ENCODE measurements around the gene NPY2R. TPM values are rescaled to one million over a fixed set of nuclear protein-coding genes. Genes with fewer than 3 reads are reported as not detected.

Gene NPY2R
- total and polyA plus RNA-seq, 12 donors, result 0.01 to 0.07 TPM; not detected in 10

DNA sequence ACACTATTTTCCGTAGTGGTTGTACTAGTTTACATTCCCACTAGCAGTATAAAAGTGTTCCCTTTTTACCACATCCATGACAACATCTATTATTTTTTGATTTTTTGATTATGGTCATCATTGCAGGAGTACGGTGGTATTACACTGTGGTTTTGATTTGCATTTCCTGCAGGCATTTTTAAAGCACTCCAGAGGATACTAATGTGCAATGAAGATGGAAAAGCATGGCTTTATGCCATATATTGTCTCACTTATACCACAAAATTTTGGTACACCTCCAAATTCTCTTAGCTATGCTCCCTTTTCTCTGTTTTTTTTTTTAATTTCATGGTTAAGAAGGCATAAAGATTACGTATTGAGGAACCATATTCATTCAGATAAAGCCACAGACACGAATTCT is 35.1 kb upstream of the NPY2R start:
- no peak for DNase-seq
- 55 to 68% methylated on average over 4 of the region's 4 CpGs for WGBS, 2 donors
- ATAC-seq, result no peak
- no peak overlapping the region for H3K27ac ChIP-seq
- no peaks in the 10 kb centered on the region for H3K36me3 ChIP-seq
- intact Hi-C loops (cut with DNase I), result no loop called here
- no peak overlapping the region for H3K4me3 ChIP-seq
- TF ChIP-seq, protein P1, sequence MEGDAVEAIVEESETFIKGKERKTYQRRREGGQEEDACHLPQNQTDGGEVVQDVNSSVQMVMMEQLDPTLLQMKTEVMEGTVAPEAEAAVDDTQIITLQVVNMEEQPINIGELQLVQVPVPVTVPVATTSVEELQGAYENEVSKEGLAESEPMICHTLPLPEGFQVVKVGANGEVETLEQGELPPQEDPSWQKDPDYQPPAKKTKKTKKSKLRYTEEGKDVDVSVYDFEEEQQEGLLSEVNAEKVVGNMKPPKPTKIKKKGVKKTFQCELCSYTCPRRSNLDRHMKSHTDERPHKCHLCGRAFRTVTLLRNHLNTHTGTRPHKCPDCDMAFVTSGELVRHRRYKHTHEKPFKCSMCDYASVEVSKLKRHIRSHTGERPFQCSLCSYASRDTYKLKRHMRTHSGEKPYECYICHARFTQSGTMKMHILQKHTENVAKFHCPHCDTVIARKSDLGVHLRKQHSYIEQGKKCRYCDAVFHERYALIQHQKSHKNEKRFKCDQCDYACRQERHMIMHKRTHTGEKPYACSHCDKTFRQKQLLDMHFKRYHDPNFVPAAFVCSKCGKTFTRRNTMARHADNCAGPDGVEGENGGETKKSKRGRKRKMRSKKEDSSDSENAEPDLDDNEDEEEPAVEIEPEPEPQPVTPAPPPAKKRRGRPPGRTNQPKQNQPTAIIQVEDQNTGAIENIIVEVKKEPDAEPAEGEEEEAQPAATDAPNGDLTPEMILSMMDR (IDR thresholded peaks at IDR 0.05), result no peak
- no peaks in the 10 kb centered on the region for H3K27me3 ChIP-seq
- peaks cover 0 to 13% (median 0%) of the 10 kb centered on the region in 11 donors for H3K9me3 ChIP-seq
- H3K4me1 ChIP-seq, result no peaks in the 10 kb centered on the region

DNA sequence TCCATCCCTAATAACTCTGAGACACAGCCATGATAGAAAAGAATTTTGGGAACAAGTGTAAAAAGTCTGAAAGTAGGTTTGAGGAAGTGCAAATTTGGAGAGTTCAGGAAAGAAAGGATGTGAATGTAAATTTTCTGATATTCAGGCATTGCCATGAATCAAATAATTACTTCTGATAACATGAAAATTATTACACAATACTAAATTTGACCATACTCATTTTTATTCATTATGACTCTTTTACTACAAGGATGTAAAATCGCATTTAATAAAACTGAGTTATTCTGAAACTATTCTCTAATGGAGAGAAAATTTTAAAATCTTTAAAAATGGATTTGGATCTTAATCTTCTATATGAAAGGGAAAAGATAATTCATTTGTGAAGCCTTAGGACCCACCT is 33.8 kb upstream of the NPY2R start:
- Histone ChIP-seq H3K27ac (no peak overlapping the region), H3K4me3 (no peak overlapping the region), H3K27me3 (no peaks in the 10 kb centered on the region), H3K4me1 (no peaks in the 10 kb centered on the region), H3K9me3 (peaks cover 0 to 10% (median 0%) of the 10 kb centered on the region in 11 donors), H3K36me3 (no peaks in the 10 kb centered on the region)
- TF ChIP-seq, protein P1 (IDR thresholded peaks at IDR 0.05), result no peak
- WGBS, 2 donors, result 89 to 93% methylated on average over 1 of the region's 1 CpG
- DNase-seq (no peak), ATAC-seq (no peak)
- intact Hi-C loops (cut with DNase I), result no loop called here

DNA sequence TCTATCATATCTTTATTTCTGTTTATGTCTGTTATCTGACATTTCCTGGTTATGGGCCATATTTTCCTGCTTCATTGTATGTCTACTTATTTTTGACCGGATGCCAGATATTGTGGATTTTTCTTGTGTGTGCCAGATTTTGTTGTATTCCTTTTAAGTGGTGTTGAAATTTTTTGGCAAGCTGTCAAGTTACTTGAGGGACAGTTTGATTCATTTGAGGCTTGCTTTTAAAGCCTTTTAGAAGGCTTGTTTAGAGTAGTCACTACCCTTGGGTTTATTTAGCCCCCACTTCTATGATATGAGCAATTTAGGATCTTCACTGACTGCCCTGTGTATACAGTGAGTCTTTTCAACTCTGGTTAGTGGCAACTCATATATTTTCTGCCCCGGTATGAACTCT is 29.2 kb upstream of the NPY2R start:
- no peaks in the 10 kb centered on the region for H3K36me3 ChIP-seq
- no peak overlapping the region for H3K27ac ChIP-seq
- intact Hi-C loops (cut with DNase I), result no loop called here

DNA sequence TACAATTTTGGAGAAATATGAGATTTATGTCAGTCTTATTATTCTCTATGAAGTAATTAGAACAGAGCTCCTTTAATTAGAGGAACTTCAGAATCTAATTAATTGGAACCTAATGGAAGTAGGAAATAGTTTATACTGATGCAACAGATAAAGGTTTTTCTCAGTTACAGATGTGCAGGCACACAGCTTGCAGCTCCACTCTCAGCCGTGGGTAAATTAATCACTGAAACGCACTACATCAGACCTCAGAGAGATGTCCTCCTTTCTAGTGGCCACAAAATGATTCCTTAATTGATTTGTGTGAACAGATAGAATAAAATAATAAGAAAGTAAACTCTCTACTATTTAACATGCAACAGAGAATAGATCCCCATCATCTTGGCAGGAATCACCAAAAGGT is 21.5 kb upstream of the NPY2R start:
- no peak for DNase-seq
- Histone ChIP-seq H3K27me3 (no peaks in the 10 kb centered on the region), H3K4me1 (no peaks in the 10 kb centered on the region), H3K4me3 (no peak overlapping the region), H3K27ac (no peak overlapping the region), H3K9me3 (no peaks in the 10 kb centered on the region), H3K36me3 (no peaks in the 10 kb centered on the region)
- ATAC-seq, result no peak
- TF ChIP-seq, protein P1 (IDR thresholded peaks at IDR 0.05), result no peak
- intact Hi-C loops (cut with DNase I), result no loop called here
- WGBS, 2 donors, result 82 to 84% methylated on average over 2 of the region's 2 CpGs

More for the DNA sequence above, 29.2 kb upstream of the NPY2R start:
- DNase-seq, result no peak
- TF ChIP-seq, protein P1 (IDR thresholded peaks at IDR 0.05), result no peak
- WGBS, 2 donors, result 55 to 58% methylated on average over 2 of the region's 2 CpGs
- H3K4me1 ChIP-seq, result no peaks in the 10 kb centered on the region
- no peaks in the 10 kb centered on the region for H3K27me3 ChIP-seq
- peaks cover 0 to 10% (median 0%) of the 10 kb centered on the region in 11 donors for H3K9me3 ChIP-seq
- H3K4me3 ChIP-seq, result no peak overlapping the region
- no peak for ATAC-seq

All from heart right ventricle (tissue), 16 donors.